Measurements from ENCODE around the gene CPSF3.

Gene CPSF3

DNA sequence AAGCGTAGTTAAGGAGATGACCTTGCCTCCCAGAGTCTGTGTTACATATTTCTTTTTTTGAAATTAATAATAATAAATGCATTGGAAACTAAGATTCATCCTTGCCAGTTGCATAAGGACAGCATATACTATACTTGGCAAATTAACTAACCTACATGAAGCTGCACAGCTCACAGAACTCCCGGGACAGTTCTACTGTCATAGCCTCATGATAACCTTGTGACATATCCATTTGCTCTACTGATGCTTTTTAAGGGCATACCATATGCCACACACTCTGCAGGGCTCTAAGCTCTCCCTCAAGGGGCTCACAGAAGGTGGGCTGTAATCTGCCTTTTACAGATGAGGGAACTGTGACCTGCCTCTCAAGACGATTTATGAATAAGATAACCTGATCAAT, 3.9 kb upstream of the CPSF3 start:
- DNase-seq (ENCODE audit: low read depth) = no peak

- DNase-seq (ENCODE audit: low read depth) = no peak
Observed at GRCh38 chr2:9420495-9420894, 3.0 kb upstream of the CPSF3 start.

GRCh38 chr2:9422321-9423099, 944 bp upstream of the CPSF3 start:
- DNase-seq (ENCODE audit: low read depth) = peak; percentile 9

GRCh38 chr2:9423922-9424272, 443 bp downstream of the CPSF3 start:
- DNase-seq (ENCODE audit: low read depth) = no peak

- DNase-seq (ENCODE audit: low read depth) = no peak
Observed at GRCh38 chr2:9424447-9425164, 1.2 kb downstream of the CPSF3 start.

GRCh38 chr2:9428965-9429577, 5.6 kb downstream of the CPSF3 start:
- no peak for DNase-seq (ENCODE audit: low read depth)

DNA sequence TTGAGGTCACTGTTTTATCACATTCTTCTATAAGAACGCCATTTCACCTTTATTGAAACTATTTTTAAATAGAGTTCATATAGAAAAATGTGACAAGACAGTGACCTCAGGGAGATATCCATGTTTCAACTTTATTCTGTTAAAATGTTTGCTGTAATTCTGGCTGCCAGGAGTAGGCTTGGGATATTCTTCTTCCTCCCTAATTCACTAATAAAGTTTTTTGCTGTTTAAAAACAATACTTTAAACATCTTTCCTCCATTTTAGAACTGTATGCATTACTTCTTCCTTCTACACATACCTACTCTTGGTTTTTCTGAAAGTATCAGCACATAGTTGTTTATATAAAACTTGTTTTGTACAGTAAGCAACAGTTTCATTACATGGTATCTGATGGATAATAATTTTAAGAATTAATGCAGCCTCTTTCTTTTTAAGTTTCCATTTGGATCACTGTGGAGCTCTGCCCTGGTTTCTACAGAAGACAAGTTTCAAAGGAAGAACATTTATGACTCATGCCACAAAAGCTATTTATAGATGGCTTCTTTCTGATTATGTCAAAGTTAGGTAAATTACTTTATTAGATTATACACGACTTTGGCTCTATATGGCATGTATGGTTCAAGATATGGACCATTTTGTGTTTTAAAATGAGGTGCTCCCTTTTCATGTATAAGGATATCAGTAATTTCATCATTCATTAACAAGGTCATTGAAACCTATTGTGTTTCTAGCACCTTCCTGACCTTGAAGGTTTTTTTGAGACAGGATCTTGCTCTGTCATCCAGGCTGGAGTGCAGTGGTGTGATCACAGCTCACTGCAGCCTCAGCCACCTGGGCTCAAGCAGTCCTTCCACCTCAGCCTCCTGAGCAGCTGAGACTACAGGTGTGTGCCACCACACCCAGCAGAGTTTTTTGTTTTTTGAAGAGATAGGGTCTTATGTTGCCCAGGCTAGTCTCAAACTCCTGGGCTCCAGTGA, 7.2 kb downstream of the CPSF3 start:
- DNase-seq (ENCODE audit: low read depth) = no peak

GRCh38 chr2:9434489-9434888, 11.0 kb downstream of the CPSF3 start:
- no peak for DNase-seq (ENCODE audit: low read depth)

GRCh38 chr2:9439536-9439935, 16.1 kb downstream of the CPSF3 start:
- no peak for DNase-seq (ENCODE audit: low read depth)

- DNase-seq (ENCODE audit: low read depth) = no peak
Observed at GRCh38 chr2:9440058-9440727, 16.7 kb downstream of the CPSF3 start.

DNA sequence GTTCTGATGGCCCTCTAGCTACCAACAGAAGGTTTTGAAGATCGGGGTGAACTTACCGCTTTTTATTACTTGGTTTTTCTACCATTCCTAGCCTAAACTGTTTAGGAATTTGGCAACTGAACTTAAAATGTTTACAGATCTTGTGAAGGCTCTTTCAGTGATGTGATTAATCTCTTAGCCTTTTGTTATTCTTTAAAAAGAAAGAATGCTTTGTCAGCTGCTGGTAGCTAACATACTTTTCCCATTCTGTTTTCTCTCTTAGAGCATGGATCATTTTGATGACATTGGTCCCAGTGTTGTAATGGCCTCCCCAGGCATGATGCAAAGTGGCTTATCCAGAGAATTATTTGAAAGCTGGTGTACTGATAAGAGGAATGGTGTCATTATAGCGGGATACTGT, 18.1 kb downstream of the CPSF3 start:
- DNase-seq (ENCODE audit: low read depth) = no peak

DNA sequence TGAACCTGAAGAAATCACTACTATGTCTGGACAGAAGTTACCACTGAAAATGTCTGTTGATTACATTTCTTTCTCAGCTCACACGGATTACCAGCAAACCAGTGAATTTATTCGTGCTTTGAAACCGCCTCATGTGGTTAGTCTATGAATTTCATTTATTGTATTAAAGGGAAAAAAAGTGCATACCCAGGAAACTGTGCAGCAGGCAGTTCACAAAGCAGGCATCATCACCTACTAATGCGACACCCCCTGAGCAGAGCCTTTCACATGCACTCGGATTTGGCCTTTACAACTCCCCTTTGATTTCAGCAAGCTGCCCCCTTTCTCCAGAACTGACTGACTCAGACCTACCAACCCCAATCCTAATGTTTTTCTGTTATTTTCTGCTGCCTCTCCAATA, 20.1 kb downstream of the CPSF3 start:
- DNase-seq (ENCODE audit: low read depth) = no peak

DNA sequence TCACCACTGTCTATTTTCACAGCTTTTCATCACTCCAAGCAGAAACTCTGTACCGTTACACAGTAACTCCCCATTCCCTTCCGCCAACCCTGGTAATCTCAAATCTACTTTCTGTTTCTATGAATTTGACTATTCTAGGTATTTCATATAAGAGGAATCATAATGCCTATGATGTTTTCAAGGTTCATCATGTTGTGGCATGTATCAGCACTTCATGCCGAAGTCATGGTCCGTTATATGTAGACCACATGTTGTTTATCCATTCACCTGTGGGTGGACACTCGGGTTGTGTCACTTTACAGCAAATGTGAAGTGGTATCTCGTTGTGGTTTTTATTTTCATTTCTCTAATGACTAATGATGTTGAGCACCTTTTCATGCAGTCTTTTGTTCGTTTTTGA, 21.6 kb downstream of the CPSF3 start:
- DNase-seq (ENCODE audit: low read depth) = no peak

GRCh38 chr2:9451231-9451630, 27.8 kb downstream of the CPSF3 start:
- no peak for DNase-seq (ENCODE audit: low read depth)

DNA sequence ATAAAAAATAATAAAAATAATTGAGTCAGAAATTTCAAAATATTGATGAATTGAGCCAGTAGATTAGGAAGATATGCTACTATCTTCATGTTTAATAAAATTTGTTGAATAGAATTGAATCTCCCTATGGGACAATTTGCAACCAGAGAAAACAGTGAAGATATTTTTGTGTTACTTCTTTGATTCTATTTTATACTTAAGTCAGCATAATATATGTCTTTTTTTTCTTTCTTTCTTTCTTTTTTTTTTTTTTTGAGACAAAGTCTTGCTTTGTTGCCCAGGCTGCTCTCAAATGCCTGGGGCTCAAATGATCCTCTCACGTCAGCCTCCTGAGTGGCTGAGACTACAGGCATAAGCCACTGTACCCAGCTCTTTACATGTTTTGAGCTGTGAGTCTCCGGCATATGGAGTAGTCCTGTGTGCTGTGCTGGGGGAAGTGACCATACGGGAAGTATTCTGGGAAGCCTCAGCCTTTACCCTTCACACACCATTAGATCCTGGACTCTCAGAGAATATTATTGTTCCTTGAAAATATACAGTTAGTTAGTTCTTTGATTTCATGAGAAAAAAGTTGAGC, 37.1 kb downstream of the CPSF3 start:
- no peak for DNase-seq (ENCODE audit: low read depth)

DNA sequence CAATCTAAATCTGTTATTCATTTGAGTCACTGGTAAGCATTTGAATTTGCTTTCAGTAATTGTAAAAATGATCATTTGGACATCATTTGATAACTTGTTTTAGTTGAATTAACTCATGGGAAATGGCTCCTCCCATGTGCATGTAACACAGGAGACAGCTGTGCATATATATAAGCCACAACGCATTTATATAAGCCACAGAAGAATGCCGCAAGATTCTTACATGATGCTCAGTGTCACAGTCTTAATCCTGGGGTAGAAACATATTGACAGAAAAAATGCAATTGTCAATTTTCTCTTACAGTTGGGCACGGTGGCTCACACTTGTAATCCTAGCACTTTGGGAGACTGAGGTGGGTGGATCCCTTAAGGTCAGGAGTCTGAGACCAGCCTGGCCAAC, 37.6 kb downstream of the CPSF3 start:
- no peak for DNase-seq (ENCODE audit: low read depth)

DNA sequence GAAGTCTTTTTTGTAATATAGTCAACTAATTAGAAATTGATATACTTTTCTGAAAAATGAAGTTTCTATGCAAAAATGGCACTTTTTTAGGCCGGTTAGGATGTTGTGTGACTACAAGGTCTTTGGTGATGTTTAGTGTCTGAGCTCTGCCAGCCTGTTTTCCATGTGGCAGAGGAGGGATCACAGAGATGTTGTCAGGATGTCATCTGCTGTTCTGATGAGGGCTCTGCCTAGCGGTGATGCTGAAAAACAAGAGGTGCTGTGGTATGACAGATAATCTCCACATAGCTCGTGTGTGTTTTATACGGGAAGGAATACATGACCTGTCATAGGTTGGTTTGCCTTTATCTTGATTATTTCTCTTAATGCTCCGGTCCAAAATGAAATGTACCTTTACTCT, 38.9 kb downstream of the CPSF3 start:
- DNase-seq (ENCODE audit: low read depth) = no peak

DNA sequence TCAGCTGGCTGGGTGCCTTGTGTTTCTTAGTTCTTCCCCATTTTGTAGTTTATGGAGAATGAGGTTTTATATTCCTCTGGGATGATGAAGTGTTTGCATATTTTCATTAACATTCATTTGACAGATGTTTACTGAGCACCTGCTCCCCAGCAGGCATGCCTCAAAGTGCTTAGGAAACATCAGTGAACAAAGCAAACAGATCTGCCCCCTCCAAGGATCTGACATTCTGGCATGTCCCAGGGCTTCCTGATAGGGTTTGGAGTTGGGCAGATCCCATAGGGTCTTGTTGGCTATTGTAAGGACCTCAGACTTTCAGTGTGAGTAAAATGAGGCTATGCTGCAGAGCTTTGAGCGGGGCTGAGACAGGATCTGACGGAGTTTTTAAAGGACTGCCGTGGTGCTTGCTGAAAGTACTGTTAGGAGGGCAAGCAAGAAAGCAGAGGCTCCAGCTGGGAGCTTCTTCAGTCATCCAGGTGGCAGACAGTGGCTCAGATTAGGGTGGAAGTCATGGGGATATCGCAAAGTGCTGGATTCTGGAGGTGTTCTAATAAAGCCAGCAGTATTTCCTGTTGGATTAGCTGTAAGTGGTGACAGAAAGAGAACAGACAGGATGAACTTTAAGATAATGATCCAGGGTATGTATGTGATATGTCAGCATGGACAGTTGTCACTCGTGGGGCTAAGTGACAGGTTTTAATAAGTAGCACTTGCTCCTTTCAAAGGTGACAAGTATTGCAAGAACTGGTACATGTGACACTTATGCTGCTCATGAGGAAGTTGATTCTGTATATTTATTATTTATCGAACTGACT, 39.6 kb downstream of the CPSF3 start:
- DNase-seq (ENCODE audit: low read depth) = no peak

GRCh38 chr2:9463698-9464034, 40.2 kb downstream of the CPSF3 start:
- no peak for DNase-seq (ENCODE audit: low read depth)

DNA sequence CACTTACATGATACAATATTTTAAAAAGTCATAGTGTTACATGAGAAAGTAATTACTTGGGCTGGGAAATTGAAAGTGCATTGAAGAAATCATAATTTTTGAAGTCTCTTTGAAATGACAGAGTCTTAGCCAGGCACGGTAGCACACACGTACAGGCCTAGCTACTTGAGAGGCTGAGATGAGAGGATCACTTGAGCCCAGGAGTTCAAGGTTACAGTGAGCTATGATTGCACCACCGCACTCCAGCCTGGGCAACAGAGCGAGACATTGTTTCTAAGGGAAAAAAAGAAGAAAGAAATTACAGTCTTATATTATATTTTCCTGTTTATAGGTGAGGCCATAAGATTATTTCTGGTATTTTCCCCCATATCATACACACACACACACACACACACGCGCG, 41.7 kb downstream of the CPSF3 start:
- DNase-seq (ENCODE audit: low read depth) = no peak

All from T follicular helper cell (primary cell).